Measurements from ENCODE around the gene GSTO2. TPM values are rescaled to one million over a fixed set of nuclear protein-coding genes. Genes with fewer than 3 reads are reported as not detected.

GSTO2 gene
- polyA plus RNA-seq, 3 donors: 26.0 to 32.1 (median 30.4) TPM

- DNase-seq (ENCODE audit: low read depth in 3 of 3, low spot score in 2 of 3): no peak
Observed at GRCh38 chr10:104304927-104305326, 35.9 kb downstream of the GSTO2 start.

- DNase-seq (ENCODE audit: low read depth in 3 of 3, low spot score in 2 of 3): no peak
Observed at GRCh38 chr10:104306897-104307296, 37.9 kb downstream of the GSTO2 start.

GRCh38 chr10:104307576-104308438 is 38.8 kb downstream of the GSTO2 start:
- DNase-seq (ENCODE audit: low read depth in 3 of 3, low spot score in 2 of 3): no peak

GRCh38 chr10:104308439-104308903 is 39.5 kb downstream of the GSTO2 start:
- no peak for DNase-seq (ENCODE audit: low read depth in 3 of 3, low spot score in 2 of 3)

- DNase-seq (ENCODE audit: low read depth in 3 of 3, low spot score in 2 of 3): no peak
Observed at GRCh38 chr10:104309980-104310978, 41.3 kb downstream of the GSTO2 start.

- no peak for DNase-seq (ENCODE audit: low read depth in 3 of 3, low spot score in 2 of 3)
Observed at GRCh38 chr10:104311184-104311720, 42.3 kb downstream of the GSTO2 start.

GRCh38 chr10:104314591-104315485 is 45.9 kb downstream of the GSTO2 start:
- no peak for DNase-seq (ENCODE audit: low read depth in 3 of 3, low spot score in 2 of 3)

- DNase-seq (ENCODE audit: low read depth in 3 of 3, low spot score in 2 of 3): no peak
Observed at GRCh38 chr10:104315486-104315921, 46.5 kb downstream of the GSTO2 start.

- no peak for DNase-seq (ENCODE audit: low read depth in 3 of 3, low spot score in 2 of 3)
Observed at GRCh38 chr10:104316321-104317099, 47.5 kb downstream of the GSTO2 start.

- no peak for DNase-seq (ENCODE audit: low read depth in 3 of 3, low spot score in 2 of 3)
Observed at GRCh38 chr10:104317269-104317710, 48.3 kb downstream of the GSTO2 start.

GRCh38 chr10:104317726-104318299 is 48.8 kb downstream of the GSTO2 start:
- no peak for DNase-seq (ENCODE audit: low read depth in 3 of 3, low spot score in 2 of 3)

- no peak for DNase-seq (ENCODE audit: low read depth in 3 of 3, low spot score in 2 of 3)
Observed at GRCh38 chr10:104318326-104318725, 49.3 kb downstream of the GSTO2 start.

- no peak for DNase-seq (ENCODE audit: low read depth in 3 of 3, low spot score in 2 of 3)
Observed at GRCh38 chr10:104318810-104319741, 50.1 kb downstream of the GSTO2 start.

- DNase-seq (ENCODE audit: low read depth in 3 of 3, low spot score in 2 of 3): no peak
Observed at GRCh38 chr10:104321226-104321625, 52.2 kb downstream of the GSTO2 start.

GRCh38 chr10:104321725-104322415 is 52.9 kb downstream of the GSTO2 start:
- no peak for DNase-seq (ENCODE audit: low read depth in 3 of 3, low spot score in 2 of 3)

- no peak for DNase-seq (ENCODE audit: low read depth in 3 of 3, low spot score in 2 of 3)
Observed at GRCh38 chr10:104322416-104322782, 53.4 kb downstream of the GSTO2 start.

- DNase-seq (ENCODE audit: low read depth in 3 of 3, low spot score in 2 of 3): no peak
Observed at GRCh38 chr10:104323085-104323484, 54.1 kb downstream of the GSTO2 start.

All from right renal cortex interstitium (tissue), 3 donors.